Measurements from ENCODE around the gene SOX14. TPM values are rescaled to one million over a fixed set of nuclear protein-coding genes. Genes with fewer than 3 reads are reported as not detected.

SOX14 gene
- total RNA-seq, result not detected in 2 replicates

DNA sequence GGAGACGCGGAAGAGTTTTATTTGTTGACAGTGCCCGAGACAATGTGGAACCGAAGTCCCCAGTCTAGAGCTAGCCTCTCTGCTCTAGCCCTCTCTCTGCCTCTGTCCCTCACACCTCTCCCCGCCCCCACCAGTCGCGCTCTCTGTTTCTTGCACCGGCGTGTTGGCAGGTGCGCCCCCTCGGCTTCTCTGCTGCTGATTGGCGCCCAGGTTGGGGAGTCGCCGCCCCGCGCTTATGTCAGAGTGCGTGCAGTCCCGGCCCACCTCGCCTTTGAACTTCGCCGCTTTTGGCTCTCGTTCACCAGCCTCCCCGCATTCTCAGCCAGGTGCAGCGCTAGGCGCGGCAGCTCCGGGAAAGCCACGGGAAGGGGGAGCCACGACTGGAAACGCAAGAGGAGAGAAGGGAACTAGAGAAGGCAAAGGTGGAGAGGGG is at the start of gene SOX14:
TSS of gene SOX14 (plus strand) at position 315 of the 433 bp plus-strand sequence. CDS start 470 bp downstream, outside the sequence.
- no peak for DNase-seq (ENCODE audit: low read depth in 2 of 2)

DNA sequence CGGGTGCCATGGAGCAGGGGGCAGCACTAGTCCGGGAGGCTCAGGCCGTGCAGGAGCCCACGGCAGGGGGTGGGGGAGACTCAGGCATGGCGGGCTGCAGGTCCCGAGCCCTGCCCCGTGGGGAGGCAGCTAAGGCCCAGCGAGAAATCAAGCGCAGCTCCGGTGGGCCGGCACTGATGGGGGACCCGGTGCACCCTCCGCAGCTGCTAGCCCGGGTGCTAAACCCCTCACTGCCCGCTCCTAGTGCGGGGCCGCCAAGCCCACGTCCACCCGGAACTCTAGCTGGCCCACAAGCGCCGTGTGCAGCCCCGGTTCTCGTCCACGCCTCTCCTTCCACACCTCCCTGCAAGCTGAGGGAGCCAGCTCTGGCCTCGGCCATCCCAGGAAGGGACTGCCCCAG is 49.6 kb upstream of the SOX14 start:
- no peak for DNase-seq (ENCODE audit: low read depth in 2 of 2)

DNA sequence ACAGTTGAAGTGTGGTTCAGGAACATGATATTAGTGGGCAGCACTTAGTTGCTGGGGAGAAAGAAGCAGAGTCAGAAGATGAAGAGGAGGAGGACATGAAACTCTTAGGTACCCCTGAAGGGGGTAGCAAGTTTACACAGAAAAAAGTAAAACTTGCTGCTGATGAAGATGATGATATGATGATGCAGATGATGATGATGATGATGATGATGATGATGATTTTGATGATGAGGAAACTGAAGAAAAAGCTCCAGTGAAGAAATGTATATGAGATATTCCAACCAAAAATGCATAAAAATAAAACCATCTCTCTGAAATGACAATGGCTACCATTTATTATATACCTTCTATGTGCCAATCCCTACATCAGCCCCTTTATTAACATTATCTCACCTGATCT is 39.9 kb upstream of the SOX14 start:
- no peak for DNase-seq (ENCODE audit: low read depth in 2 of 2)

DNA sequence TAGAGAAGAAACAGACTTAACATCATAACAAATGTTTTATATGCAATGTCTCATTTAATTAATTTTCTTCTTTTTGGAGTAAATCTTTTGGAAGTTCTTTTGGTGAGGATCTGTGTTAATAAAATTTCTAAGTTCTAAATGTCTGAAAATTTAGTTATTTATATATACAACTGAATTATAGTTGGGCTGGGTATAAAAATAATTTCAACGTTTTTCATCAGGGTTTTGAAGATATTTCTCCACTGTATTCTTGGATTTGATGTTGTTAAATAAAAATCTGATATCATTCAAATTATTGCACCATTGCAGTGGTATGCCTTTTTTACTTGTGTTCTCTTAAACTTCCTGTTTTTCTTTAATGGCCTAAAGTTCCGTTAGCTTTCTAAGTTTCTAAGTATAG is 26.9 kb upstream of the SOX14 start:
- DNase-seq (ENCODE audit: low read depth in 2 of 2), result no peak

DNA sequence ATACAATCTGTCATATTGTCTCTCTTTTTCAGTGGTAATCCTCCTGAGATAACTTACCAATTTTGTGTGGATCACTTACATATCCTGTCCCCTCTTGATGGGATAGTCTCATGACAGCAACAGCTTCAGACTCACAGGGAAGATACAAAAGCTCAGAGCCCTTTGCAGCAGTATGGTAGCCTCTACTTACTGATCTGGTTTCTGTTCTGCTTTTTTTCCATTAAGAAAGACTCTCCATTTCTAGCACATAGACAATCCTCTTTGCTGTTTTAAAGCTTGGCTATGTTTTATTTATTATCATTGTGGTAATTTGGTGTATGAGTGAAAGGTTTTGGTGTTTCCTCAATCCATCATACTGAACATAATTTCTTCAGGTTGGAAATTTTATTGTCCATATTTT is 25.4 kb upstream of the SOX14 start:
- no peak for DNase-seq (ENCODE audit: low read depth in 2 of 2)

DNA sequence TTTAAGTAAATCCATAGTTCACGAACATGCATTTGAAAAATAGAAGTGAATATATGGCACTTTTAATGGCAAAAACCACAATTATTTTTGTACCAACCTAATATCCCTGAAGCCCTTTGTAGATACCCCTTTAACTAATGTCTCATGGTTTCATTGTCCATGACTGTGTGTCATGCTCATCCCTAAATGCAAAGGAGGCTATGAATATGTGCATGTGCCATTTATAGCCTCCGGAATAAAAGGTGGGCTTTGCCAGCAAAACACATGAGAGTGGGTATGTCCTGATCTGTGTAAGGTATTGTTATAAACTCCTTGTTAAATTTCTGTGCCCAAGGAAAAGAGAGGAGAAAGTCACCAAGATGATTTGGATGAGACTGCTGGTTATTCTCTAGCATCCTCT is 20.5 kb upstream of the SOX14 start:
- DNase-seq (ENCODE audit: low read depth in 2 of 2), result no peak

DNA sequence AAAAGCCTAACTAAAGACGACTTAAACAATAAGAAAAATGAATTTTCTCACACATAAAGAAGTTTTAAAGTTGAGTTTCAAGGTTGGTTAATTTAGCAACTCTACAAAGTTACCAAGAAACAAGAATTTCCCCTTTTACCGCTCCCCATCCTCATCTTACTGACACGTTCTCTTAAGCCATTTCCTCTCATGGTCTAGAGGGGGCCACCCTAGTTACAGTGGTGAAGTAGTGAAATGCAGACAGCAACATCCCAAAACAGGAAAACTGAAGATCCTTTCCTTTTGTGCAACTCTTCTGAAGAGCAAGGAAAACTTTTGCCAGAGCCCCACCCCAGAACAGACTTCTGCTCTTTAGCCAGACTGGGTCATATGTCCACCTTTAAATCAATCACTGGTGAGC is 17.3 kb upstream of the SOX14 start:
- no peak for DNase-seq (ENCODE audit: low read depth in 2 of 2)

DNA sequence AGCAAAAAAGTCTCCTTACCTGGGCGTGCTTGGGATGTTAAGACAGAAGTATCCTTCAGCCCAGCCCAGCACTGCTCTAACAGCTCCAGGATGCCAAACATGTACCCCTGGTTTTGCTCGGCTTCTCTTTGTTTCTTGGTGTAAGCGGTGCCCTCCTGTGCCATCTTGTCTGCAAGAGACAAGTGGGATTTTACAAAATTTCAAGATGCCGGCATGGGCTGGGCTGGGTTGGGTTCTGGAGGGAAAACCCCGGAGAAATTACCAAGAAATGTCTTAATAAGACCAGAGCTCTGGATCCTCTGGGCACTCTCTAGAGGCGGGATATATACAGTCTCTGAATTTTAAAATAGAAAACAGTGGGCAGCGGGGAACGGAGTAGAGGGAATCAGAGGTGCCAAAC is 4.6 kb upstream of the SOX14 start:
- DNase-seq (ENCODE audit: low read depth in 2 of 2), result no peak

DNA sequence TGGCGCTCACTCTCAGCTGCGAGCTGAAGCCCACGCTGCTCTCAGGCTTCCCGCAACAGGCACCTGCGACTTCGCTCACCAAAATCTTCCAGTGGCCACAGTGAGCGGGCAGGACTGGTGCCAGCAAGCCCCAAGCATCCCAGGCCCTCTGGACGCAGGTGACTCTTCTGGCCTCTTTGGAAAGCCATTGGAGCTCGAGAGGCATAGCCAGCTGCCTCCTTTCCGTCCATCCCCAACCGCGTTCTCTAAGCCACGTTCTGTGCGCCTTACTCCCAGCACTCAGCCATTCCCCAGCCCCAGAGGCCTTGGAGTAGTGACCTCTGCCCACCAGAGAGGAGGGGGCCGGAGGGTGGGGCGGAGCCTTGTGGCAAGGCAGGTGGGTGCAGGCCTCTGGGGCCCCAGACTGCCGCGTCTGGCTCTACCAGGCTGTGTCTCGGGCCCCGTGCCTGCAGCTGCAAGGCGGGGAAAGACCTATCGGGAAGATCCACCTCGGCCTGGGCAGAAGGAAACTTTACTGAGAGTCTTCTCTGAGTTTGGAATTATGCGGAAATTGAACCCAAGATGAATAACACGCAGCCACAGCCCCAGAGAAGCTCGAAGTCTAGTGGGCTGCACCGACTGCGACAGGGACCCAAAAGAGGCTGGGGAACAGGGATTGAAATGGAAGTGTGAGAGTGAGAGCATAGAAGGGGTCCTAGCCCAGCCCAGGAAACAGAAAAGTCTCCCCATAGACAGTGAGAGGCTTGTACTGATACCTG is 3.6 kb upstream of the SOX14 start:
- no peak for DNase-seq (ENCODE audit: low read depth in 2 of 2)

DNA sequence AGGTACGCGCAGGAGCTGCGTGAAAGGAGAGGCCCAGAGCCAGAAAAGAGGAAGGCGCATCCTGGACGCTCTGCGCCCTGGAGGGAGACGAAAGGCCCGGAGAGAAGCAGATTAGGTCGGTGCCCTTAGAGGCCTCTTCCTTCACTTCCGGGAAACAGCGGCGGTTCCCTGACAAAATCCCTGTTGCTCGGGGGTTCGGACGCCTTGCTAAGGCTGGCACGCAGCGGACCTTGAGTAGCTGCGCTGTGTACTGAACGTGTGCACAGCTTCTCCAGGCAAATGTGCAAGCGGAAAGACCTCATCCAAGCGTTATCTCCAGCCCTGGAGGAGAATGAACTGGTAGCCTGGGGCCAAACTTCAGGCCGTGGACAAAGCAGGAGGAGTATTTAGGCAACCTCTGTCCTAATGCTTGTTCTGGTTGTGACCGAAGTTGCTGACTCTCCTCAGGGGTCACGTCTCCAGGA is 3.0 kb upstream of the SOX14 start:
- DNase-seq (ENCODE audit: low read depth in 2 of 2), result no peak

DNA sequence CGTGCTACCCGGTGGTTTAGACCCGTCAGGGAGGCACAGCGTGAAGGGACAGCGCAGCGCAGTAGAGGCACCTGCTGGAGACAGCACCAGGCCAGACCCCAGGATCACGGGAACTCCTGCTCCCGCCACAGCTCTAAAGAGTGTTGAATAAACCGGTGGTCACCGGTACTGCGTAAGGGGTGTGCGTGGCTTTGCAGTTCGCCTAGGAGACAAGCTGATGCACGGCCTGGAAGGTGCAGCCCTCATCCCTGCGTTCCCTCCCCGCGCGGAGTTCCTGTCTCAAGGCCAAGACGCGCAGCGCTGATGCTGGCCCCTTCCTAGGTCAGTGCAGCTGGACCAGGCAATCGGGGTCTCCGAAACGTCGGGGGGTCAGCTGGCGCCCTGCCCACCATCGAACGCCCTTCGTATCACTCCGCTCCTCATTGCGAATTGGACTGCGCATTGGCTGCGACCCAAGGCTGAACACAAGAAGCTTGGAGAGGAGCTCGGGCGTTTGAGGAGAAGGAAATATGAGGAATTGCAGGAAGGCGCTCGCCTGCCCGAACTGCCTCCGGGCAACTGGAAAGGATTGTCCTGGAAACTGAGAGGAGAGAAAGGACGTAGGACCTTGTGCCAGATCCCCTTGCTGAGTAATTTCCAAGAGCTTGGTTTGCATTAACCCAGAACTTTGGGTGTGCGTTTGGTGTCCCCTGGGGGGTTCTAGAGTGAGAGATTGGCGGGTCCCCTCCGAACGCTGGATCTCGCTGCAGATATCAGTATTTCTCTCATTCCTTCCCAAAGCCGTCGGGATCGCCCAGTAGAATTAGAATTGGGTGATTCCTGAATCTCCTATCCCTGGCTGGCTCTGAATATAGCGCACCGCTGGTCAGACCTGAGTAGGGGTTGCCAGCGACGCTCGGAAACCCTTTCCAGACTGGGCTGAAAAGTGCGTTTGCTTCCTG is 2.3 kb upstream of the SOX14 start:
- no peak for DNase-seq (ENCODE audit: low read depth in 2 of 2)

DNA sequence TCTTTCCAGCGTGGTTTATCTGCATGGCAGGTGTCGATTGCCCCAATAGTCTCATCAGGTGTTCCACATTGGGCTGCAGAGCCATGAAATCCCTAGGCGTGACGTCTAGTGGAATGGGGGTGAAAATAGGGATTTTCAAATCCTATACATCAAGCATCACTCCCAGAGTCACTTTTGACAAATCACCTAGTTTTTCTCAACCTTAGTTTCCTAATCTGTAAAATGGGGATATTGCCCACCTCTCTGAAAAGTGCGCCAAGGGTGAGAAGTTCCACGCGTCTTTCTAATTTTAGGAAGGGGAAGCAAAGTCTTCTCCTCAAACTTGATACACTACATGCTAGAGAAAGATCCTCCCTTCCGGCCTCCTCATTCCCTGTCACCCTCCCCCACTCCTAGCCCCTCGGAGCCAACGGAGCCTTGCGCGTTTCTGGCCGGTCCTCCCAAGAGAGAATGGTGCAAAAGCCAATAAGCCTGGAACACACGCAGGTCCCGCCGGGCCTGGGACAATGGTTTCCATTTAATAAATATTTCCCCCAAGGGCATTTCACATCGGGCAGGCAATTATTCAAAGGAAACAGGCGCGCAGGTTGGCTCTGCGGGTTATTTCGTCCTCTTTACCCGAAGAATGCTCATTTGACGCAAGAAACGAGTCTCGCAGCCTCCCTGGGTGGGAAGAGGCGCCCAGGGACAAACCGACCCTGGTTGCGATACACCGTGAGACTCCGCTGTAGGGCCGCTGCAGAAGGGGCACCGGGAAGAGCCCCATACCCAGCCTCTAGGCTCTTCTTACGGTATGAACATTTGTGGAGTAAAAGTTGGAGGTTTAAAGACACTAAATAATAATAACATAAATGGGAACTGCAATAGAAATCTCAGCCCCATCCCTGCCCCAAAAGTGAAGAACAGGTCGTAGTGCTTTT is 1.2 kb upstream of the SOX14 start:
- DNase-seq (ENCODE audit: low read depth in 2 of 2), result no peak

DNA sequence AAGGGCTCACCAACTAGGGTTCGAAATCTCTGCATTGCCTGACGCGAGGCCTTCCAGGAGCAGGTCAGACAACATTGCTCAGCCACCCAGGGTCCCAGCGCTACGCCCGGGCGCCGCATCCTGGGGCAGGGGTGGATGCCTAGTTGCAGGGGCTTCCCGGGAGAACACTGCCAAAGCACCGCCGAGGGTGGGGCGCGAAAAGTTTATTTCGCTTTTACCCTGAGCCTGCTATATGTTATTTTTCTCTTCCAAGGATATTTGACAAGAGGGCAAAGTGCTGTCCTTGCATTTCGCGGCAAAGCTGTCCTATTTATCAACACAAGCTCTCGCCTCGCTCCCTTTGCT is 549 bp upstream of the SOX14 start:
- DNase-seq (ENCODE audit: low read depth in 2 of 2), result no peak

DNA sequence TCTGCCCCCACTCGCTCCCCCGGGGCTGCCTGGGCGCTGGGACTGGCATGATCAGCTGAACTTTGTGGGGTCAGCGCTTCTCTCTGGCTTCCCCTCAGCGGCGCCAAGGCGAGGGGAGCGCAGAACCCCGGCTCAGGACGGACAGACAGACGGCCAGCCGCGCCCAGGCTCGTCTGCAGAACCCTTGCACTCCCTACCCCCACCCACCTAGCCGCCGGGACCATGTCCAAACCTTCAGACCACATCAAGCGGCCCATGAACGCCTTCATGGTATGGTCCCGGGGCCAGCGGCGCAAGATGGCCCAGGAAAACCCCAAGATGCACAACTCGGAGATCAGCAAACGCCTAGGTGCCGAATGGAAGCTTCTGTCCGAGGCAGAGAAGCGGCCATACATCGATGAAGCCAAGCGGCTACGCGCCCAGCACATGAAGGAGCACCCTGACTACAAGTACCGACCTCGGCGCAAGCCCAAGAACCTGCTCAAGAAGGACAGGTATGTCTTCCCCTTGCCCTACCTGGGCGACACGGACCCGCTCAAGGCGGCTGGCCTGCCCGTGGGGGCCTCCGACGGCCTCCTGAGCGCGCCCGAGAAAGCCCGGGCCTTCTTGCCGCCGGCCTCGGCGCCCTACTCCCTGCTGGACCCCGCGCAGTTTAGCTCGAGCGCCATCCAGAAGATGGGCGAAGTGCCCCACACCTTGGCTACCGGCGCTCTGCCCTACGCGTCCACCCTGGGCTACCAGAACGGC is 621 bp downstream of the SOX14 start:
- DNase-seq (ENCODE audit: low read depth in 2 of 2), result no peak

DNA sequence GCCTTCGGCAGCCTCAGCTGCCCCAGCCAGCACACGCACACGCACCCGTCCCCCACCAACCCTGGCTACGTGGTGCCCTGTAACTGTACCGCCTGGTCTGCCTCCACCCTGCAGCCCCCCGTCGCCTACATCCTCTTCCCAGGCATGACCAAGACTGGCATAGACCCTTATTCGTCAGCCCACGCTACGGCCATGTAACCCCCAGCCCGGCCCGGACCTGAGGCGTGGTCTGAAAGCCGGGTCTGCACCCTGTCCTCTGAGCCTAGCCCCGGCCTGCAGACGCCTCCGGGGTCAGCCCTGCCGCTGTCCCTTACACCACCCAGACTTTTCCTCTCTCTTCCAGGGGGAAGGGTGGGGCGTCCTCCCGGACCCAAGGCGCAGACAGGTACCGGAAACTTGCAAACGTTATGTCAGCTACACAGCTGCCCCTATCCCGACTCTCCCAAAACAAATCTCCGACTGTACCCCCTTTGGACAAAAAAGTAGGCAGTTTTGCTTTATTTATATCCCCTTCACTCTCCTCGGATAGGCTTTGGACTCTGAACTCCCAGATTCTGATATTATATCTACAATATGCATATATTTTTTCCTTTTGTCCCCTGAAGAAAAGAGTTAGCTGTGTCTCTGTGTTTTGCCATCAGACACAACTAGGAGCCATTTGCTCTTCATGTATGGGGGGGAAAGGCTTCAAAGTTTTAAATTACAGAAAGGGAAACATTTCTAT is 1.4 kb downstream of the SOX14 start:
- no peak for DNase-seq (ENCODE audit: low read depth in 2 of 2)

DNA sequence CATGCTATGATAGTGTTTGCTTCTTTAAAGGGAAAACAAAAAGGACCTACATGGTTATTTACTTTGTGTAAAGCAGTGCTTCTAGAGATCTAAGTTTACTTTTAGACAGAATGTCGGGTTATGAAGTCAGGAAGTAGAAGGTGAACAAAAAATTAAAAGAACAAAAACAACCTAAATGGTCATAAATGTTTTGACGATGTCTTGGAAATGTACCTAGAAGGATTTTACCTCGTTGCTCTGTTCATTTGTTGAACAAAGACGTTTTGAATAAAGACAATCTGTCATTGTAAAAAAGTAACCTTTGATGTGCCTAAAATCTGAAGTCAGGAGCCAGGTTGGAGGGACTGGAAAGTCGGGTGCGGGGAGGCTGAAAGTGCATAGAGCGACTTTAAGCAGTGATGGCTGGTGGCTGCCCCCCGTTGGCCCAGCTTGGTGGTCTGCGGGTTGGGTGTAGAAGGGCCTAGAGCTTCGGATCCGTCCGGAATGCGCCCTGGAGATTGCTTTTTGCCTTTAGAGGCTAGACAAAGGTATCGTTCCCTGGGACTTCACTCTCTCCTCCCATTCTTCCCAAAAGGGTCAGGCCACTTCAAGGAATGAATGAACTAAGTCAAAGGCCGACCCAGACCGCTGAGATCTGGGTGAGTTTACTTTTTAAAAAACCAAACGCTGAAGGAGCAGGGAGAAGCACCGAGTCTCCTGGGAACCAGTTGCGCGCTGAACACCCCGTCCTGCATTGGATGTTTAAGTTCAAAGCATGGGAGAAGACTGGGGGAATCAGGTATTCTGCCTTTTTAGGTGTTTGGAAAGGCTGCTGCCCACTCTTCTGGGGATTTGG is 2.1 kb downstream of the SOX14 start:
- DNase-seq (ENCODE audit: low read depth in 2 of 2), result no peak

DNA sequence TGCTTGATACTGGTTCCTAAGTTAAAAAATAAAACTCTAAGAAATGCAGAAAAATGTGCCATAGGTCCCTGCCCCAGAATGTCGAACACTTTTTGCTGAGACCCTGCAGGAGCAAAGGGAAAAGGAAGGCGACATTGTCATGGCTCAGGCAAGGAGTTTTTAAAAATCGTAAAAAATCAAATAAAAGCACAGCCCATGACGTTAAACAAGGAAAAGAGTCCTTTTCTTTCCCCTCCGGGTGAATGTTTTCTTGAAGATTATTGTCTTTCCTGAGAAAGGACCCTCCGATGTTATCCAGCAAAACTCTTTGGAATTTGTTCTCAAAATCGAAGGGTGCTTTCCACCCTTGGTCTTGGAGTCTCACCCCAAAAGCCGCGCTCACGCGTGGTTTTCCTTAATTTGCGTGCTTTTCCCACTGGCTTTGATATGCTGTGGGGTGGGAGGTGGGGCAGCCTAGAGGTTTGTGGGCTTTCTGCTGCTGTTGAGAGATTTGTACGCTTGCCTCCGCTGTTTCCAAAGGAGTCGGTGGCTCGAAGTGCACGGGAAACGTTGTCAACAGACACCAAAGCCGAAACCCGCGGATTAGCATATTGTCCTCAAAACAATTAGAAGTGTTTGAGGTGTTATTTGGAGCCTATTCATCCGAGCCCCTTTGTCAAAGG is 2.9 kb downstream of the SOX14 start:
- no peak for DNase-seq (ENCODE audit: low read depth in 2 of 2)

DNA sequence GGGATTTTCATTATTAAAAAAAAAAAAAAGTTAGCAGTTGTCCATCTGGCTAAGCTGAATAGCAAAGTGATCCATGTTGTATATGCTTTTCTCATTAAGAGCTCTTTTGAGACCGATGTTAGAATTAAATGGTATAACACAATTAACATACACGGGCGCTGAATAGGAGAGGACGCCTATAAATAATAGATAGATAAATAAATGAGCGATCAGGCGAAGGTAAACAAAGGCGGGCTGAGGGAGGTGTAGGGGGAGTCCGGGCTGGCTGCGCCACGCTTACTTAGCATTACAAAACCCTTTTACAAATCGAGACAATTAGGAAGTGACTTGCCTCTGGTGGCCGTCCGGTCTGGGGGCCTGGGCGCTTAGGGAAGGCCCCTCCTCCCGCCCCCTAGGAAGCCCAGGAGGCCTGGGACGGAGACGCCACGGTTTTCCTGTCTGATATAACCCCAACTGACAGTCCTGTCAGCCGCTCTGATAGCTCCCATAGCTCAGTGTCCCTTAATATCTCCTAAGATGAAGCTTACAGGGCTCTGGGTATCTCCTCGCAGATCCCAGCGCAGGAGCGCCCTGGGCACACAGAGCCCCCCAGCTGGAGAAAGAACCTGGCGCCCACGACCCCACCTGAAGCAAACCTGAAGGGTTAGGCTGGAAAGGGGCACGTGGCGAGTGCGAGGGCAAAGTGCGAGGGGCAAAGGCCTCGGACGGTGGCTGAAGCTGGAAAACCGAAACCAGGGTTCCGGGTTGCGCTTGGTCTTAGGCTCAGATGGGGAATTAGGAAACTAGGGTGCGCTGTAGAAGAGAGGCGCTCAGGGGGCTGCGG is 3.6 kb downstream of the SOX14 start:
- DNase-seq (ENCODE audit: low read depth in 2 of 2), result no peak

Data from lung microvascular endothelial cell (primary cell).